ENCODE results near the gene C21orf58.

Gene C21orf58

GRCh38 chr21:46352913-46353312, 29.2 kb upstream of the C21orf58 start:
- DNase-seq, result no peak

- DNase-seq, result no peak
Measured at GRCh38 chr21:46352164-46352515, 28.5 kb upstream of the C21orf58 start.

GRCh38 chr21:46351476-46352163, 27.9 kb upstream of the C21orf58 start:
- DNase-seq, result no peak

GRCh38 chr21:46350981-46351380, 27.3 kb upstream of the C21orf58 start:
- no peak for DNase-seq

- no peak for DNase-seq
Measured at GRCh38 chr21:46350571-46350970, 26.9 kb upstream of the C21orf58 start.

- no peak for DNase-seq
Measured at GRCh38 chr21:46349134-46349760, 25.6 kb upstream of the C21orf58 start.

- no peak for DNase-seq
Measured at GRCh38 chr21:46347791-46348381, 24.2 kb upstream of the C21orf58 start.

- DNase-seq, result no peak
Measured at GRCh38 chr21:46347203-46347550, 23.5 kb upstream of the C21orf58 start.

GRCh38 chr21:46346296-46347202, 22.9 kb upstream of the C21orf58 start:
- DNase-seq, result no peak

- no peak for DNase-seq
Measured at GRCh38 chr21:46345861-46346260, 22.2 kb upstream of the C21orf58 start.

GRCh38 chr21:46344219-46344915, 20.7 kb upstream of the C21orf58 start:
- DNase-seq, result no peak

GRCh38 chr21:46340998-46341397, 17.3 kb upstream of the C21orf58 start:
- no peak for DNase-seq

- DNase-seq, result no peak
Measured at GRCh38 chr21:46336603-46337002, 12.9 kb upstream of the C21orf58 start.

GRCh38 chr21:46334351-46335140, 10.9 kb upstream of the C21orf58 start:
- no peak for DNase-seq

GRCh38 chr21:46329796-46330195, 6.1 kb upstream of the C21orf58 start:
- DNase-seq, result no peak

GRCh38 chr21:46328151-46328550, 4.5 kb upstream of the C21orf58 start:
- no peak for DNase-seq

GRCh38 chr21:46327711-46328110, 4.0 kb upstream of the C21orf58 start:
- DNase-seq, result no peak

- DNase-seq, result peak; percentile 42
Measured at GRCh38 chr21:46326110-46326703, 2.5 kb upstream of the C21orf58 start.

GRCh38 chr21:46325073-46325912, 1.6 kb upstream of the C21orf58 start:
- peak; percentile 83 for DNase-seq

GRCh38 chr21:46324390-46325072, 861 bp upstream of the C21orf58 start:
- peak; percentile 89 for DNase-seq
